Mucosa of stomach (tissue), 1 donor: Measurements from ENCODE around the gene PER1.

Experiments
- H3K27me3 ChIP-seq: one replicate; pipeline ENCODE4 v1.7.0; 2013; ENCODE audit warnings: mild to moderate bottlenecking, low read length; ENCODE audit not compliant: control insufficient read depth, insufficient read depth
- H3K36me3 ChIP-seq: one replicate; pipeline ENCODE4 v1.7.0; 2013; ENCODE audit warnings: low read length; ENCODE audit not compliant: control insufficient read depth, insufficient read depth
- H3K4me1 ChIP-seq: one replicate; pipeline ENCODE4 v1.7.0; 2013; ENCODE audit warnings: mild to moderate bottlenecking, low read length; ENCODE audit not compliant: control insufficient read depth, insufficient read depth
- H3K4me3 ChIP-seq: one replicate; pipeline ENCODE4 v1.7.0; 2013; ENCODE audit warnings: low read length
- H3K9ac ChIP-seq: one replicate; pipeline ENCODE4 v1.7.0; 2013; ENCODE audit warnings: mild to moderate bottlenecking, low read length, moderate library complexity
- H3K9me3 ChIP-seq: one replicate; pipeline ENCODE4 v1.7.0; 2013; ENCODE audit warnings: mild to moderate bottlenecking, low read length, moderate library complexity; ENCODE audit not compliant: control insufficient read depth
- donor health status: Pancreatic carcinoma.

The PER1 gene

GRCh38 chr17:8156246-8156992 is 4.2 kb upstream of the PER1 start:
- H3K9me3 ChIP-seq, result no peaks in the 10 kb centered on the region
- peaks cover 5% of the 10 kb centered on the region for H3K36me3 ChIP-seq
- H3K4me3 ChIP-seq, result peak overlapping the region; percentile 99
- peak overlapping the region; percentile 100 for H3K9ac ChIP-seq
- no peaks in the 10 kb centered on the region for H3K27me3 ChIP-seq
- peaks cover 66% of the 10 kb centered on the region for H3K4me1 ChIP-seq

DNA sequence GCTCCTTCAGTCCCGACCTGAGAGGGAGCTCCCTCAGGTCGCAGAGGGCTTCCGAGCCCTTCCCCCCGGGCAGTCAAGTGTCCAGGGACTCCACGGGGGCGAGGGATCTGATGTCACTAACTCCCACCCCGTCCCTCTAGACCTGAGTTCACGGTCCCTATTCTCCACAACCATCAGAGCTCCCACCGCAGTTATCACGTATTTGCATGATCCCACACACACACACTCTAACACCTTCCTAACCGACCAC is 3.7 kb upstream of the PER1 start:
- H3K27me3 ChIP-seq, result no peaks in the 10 kb centered on the region
- H3K4me3 ChIP-seq, result peak overlapping the region; percentile 99
- peaks cover under 1% of the 10 kb centered on the region for H3K36me3 ChIP-seq
- peaks cover 64% of the 10 kb centered on the region for H3K4me1 ChIP-seq
- no peaks in the 10 kb centered on the region for H3K9me3 ChIP-seq
- H3K9ac ChIP-seq, result peak overlapping the region; percentile 100

DNA sequence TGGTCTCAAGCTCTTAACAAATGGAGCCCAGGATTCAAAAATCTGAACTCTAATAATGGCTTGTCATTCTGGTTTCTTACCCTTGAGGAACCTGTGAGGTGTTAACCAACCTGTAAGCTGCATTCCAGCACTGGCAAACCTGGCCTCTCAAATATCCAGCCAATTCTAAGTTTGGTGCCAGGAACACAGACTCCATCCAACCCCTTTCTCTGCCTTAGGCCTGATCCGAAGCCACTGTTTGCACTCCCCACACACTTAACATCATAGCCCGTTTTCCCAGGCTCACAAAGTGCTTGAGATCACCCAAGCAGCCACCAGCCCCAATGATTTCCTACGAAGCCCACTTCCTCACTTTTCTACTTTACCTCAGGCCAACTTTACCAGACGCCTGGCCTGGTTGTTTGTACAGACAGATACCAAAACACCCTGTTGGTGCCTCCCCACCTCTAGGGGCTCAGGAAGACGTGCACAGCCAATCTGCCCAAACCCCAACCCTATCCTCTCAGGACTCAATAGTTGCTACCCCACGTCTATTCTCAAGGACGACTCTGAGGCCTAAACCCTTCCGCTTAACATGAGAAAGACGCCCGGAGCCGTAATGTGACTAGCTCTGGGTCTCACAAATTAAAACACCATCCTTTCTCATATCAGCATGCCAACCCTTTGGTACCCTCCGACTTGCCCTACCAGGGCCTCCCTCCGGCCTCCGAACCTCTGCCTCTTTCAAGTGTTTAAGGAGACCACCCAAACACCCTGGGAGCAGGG is 3.2 kb upstream of the PER1 start:
- Histone ChIP-seq H3K27me3 (no peaks in the 10 kb centered on the region), H3K36me3 (peaks cover 2% of the 10 kb centered on the region), H3K4me1 (peaks cover 65% of the 10 kb centered on the region), H3K4me3 (peak overlapping the region; percentile 99), H3K9ac (peak overlapping the region; percentile 100), H3K9me3 (no peaks in the 10 kb centered on the region)

GRCh38 chr17:8154608-8155155 is 2.5 kb upstream of the PER1 start:
- H3K27me3 ChIP-seq, result no peaks in the 10 kb centered on the region
- H3K4me1 ChIP-seq, result peaks cover 65% of the 10 kb centered on the region
- H3K36me3 ChIP-seq, result peaks cover 9% of the 10 kb centered on the region
- H3K9me3 ChIP-seq, result no peaks in the 10 kb centered on the region
- H3K4me3 ChIP-seq, result peak overlapping the region; percentile 99
- H3K9ac ChIP-seq, result peak overlapping the region; percentile 100

GRCh38 chr17:8153957-8154607 is 1.9 kb upstream of the PER1 start:
- Histone ChIP-seq H3K27me3 (no peaks in the 10 kb centered on the region), H3K4me3 (peak overlapping the region; percentile 99), H3K4me1 (peaks cover 65% of the 10 kb centered on the region), H3K9me3 (no peaks in the 10 kb centered on the region), H3K36me3 (peaks cover 15% of the 10 kb centered on the region), H3K9ac (peak overlapping the region; percentile 100)

GRCh38 chr17:8153525-8153956 is 1.3 kb upstream of the PER1 start:
- no peaks in the 10 kb centered on the region for H3K27me3 ChIP-seq
- peak overlapping the region; percentile 76 for H3K4me3 ChIP-seq
- H3K4me1 ChIP-seq, result peaks cover 62% of the 10 kb centered on the region
- H3K9me3 ChIP-seq, result no peaks in the 10 kb centered on the region
- peaks cover 16% of the 10 kb centered on the region for H3K36me3 ChIP-seq
- H3K9ac ChIP-seq, result peak overlapping the region; percentile 100

GRCh38 chr17:8153031-8153451 is 837 bp upstream of the PER1 start:
- H3K36me3 ChIP-seq, result peaks cover 21% of the 10 kb centered on the region
- H3K4me1 ChIP-seq, result peaks cover 58% of the 10 kb centered on the region
- peak overlapping the region; percentile 100 for H3K9ac ChIP-seq
- no peaks in the 10 kb centered on the region for H3K27me3 ChIP-seq
- H3K9me3 ChIP-seq, result no peaks in the 10 kb centered on the region
- peak overlapping the region; percentile 2 for H3K4me3 ChIP-seq

DNA sequence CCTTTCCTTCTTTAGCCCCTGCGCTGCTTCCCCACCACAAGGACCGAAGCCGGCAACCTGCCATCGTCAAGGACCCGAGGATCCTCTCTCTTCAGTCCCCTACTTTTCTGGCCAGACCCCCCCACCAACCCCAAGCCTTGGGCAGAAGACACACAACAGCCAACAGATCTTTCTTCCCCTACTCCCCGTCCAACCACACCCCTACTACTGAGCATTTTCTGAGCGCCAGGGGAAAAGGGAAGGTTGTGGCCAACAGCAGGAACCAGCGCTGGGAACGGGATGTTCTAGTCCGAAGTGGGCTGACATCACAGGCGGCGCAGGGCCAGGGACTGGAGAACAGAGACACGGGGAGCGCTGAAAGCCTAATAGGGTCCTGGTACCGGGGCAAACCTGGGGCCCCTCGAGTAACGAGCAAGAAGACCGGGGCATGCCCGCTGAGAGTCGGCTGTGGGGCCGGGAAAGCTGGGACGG is 528 bp downstream of the PER1 start:
- H3K9ac ChIP-seq, result peak overlapping the region; percentile 84
- H3K36me3 ChIP-seq, result peaks cover 34% of the 10 kb centered on the region
- no peaks in the 10 kb centered on the region for H3K9me3 ChIP-seq
- H3K4me1 ChIP-seq, result peaks cover 51% of the 10 kb centered on the region
- peak overlapping the region; percentile 17 for H3K4me3 ChIP-seq
- no peaks in the 10 kb centered on the region for H3K27me3 ChIP-seq

DNA sequence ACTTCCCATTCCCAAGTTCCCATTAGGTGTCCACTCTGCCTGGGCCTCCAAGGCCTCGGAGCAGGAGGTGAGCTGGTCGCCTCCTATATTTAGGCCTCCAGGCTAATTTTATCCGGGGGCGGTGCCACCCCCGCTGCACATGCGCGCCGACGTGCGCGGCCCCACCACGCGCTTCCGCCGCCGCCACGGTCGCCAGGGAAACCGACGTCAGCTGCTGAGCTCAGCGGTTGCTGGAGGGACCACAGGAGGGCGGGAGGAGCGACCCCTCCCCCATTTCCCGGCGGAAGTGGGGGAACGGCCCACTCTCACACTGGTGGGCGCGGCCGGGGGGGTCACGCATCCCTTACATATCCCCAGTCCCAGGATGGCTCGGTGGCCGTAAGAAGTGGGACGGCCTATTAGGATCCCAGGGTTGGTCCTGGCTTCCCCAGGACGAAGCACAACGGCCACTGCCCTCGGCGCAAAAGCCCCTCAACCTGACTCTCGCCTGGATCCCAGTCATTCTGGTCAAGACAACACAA is 1.0 kb downstream of the PER1 start:
- H3K9me3 ChIP-seq, result no peaks in the 10 kb centered on the region
- H3K27me3 ChIP-seq, result no peaks in the 10 kb centered on the region
- peaks cover 50% of the 10 kb centered on the region for H3K4me1 ChIP-seq
- peak overlapping the region; percentile 84 for H3K9ac ChIP-seq
- H3K4me3 ChIP-seq, result no peak overlapping the region
- H3K36me3 ChIP-seq, result peaks cover 39% of the 10 kb centered on the region

GRCh38 chr17:8150194-8151119 is 1.7 kb downstream of the PER1 start:
- no peaks in the 10 kb centered on the region for H3K9me3 ChIP-seq
- H3K9ac ChIP-seq, result peak overlapping the region; percentile 50
- H3K27me3 ChIP-seq, result no peaks in the 10 kb centered on the region
- peaks cover 47% of the 10 kb centered on the region for H3K36me3 ChIP-seq
- no peak overlapping the region for H3K4me3 ChIP-seq
- H3K4me1 ChIP-seq, result peaks cover 48% of the 10 kb centered on the region
